ENCODE measurements around the gene ST6GAL1. TPM values are rescaled to one million over a fixed set of nuclear protein-coding genes. Genes with fewer than 3 reads are reported as not detected.
"Not testable (repeated sequence)": the region's sequence is repeated elsewhere in the genome, so short reads cannot be mapped to it uniquely, and the experiment has no call there.

Gene ST6GAL1
- total RNA-seq, 1 donor from 2014 or later = 40.3 TPM

DNA sequence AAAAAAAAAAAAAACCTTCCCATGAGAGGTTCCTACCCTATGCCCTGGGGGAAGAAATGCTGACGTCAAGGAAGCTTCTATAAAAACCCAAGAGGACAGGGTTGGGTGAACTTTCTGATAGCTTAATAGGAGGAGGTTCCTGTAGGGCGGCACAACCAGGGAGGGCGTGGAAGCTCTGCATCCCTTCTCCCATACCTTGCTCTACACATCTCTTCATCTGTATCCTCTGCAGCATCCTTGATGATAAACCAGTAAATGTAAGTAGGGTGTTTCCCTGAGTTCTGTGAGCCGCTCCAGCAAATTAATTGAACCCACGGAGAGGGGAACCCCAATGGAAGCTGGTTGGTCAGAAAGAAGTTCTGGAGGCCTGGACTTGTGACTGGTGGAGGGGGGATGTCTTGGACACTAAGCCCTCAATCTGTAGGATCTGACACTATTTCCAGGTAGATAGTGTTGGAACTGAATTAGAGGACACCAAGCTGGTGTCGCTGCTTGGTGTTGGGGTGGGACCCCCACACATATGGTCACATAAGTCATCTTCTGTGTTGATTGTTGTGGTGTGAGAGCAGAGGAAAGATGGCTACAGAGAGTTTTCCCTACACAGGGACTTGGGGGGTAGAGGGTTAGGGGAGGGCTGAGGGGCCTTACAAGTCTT, 91.5 kb downstream of the ST6GAL1 start:
- DNase-seq (ENCODE audit: low read depth) = peak; percentile 44

DNA sequence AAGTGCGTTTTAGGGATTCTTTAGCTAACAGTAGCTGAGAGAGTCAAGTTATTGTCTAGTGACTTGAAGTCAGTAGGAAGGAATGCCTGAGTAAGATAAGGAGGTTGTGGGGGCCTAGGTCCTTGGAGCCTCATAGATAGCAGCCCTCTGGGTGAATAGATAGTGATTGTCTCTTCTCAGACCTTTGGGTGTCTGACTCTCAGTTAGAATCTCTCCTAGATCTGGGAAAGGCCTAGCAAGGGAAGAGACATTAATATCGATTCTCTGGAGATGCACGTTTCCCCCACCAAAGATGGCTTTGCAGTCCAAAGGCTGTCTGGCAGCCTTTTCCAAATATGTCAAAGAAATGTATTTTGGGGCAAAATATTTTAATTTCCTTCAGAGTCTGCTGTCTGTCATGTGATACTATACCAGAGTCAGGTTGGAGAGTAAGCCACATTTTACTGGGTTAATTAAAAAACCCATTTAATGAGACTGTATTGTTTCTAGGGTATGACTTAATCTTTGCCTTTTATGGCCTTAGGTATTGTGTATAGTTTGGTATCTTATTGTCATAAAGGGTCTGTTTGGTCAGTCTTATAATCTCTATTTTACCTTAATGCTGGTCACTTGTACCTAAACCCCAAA, 92.2 kb downstream of the ST6GAL1 start:
- no peak for DNase-seq (ENCODE audit: low read depth)

DNA sequence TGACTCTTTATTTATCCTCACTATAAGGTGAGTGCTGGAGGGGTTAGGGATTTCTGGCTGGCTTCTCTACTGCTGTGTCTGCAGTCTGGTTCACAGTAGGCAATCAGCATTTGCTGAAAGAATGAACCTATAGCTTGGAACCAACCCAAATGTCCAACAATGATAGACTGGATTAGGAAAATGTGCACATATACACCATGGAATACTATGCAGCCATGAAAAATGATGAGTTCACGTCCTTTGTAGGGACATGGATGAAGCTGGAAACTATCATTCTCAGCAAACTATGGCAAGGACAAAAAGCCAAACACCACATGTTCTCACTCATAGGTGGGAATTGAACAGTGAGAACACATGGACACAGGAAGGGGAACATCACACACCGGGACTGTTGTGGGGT, 93.0 kb downstream of the ST6GAL1 start:
- not testable (repeated sequence) for DNase-seq (ENCODE audit: low read depth)

DNA sequence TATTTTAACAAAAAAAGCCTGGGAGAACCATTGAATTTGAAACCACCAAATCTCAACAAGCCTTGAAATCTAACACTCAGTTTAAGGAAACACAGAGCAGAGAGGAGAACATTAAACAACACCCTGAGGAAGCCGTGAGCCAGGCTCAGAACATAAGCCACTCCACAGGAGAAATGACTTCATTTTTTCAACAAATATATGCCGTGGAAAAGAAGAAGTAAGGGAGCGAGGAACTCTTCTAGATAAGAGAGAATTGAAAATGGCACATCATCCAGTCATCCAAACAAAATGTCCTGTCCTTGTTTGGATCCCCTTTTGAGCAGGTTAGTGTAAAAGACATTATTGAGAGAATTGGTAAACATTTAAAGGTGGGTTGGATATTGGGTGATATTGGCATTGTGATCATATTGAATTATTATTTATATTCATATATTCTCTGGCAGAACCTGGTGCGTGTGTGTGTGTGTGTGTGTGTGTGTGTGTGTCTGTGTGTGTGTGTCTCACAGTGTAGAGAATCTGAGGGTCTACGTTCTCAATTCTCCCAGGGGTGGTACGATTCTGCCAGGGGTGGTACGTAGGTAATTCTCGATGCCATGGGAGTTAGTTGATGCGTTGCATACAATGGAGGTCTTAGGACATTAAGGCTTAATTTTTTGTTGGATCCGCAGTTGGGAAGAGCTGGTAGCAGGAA, 94.4 kb downstream of the ST6GAL1 start:
- DNase-seq (ENCODE audit: low read depth) = no peak

DNA sequence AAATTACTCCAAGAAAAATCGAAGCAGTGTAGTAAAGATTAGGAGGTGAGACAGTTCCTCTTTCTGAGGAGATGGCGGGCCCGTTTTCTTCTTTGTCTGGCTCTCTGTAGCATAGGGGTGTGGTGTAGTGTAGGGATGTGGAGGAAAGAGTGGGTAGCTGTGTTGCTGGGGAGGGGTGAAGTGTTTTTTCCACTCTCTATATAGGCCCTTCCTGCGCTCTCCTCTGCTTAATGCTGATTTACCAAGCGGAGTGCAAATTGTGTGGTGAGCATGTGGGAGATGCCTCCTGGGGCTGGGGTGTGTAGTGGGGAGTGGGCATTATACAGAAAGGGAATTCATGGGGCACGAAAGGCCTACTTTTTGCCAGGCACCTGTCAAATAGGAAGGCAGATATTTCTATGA, 94.9 kb downstream of the ST6GAL1 start:
- no peak for DNase-seq (ENCODE audit: low read depth)

DNA sequence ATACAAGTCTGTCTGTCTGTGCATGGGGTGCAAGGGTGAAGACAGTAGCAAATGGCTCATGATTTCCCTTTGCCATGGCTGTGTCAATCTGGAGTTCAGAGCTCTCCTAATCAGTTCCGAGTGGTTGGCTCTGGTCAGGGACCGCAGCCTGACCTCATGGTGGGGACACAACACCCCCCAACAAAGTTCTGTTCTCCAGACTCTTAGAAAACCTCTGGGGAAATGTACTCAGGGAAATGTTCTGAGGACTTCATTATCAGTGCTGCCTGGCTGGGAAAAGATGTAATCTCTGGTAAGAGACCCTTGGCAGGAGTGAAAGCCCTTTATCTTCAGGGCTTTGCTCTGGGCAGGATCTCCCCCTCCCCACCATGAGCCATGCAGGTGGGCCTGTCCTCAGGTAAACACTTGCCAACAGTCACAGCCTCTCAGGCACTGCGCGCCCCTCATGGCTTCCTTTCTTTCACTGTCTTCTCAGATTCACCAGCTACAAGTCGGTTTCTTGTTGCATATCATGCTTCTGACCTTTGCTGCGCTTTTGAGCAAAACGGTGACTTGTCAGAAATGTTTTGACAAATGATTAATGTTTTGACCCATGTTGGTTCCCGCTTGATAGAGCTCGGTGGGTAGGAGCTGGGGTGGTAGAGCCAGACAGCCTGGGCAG, 95.5 kb downstream of the ST6GAL1 start:
- DNase-seq (ENCODE audit: low read depth) = no peak

DNA sequence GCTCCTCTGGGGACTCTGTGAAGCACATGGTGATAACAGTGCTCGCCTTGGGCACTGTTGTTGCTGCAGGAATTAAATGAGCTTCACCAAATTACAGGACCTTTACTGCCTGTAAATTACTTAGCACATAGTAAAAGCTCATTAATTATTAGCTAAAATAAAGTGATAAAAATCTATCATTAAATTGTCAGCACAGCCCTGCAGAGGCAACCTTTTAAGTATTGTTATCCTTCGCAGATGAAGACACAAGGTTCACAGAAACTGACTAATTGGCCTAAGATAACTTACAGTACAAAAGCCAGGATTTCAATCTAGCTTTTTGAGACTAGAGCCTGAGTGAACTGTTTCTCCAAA, 96.0 kb downstream of the ST6GAL1 start:
- peak; percentile 50 for DNase-seq (ENCODE audit: low read depth)

DNA sequence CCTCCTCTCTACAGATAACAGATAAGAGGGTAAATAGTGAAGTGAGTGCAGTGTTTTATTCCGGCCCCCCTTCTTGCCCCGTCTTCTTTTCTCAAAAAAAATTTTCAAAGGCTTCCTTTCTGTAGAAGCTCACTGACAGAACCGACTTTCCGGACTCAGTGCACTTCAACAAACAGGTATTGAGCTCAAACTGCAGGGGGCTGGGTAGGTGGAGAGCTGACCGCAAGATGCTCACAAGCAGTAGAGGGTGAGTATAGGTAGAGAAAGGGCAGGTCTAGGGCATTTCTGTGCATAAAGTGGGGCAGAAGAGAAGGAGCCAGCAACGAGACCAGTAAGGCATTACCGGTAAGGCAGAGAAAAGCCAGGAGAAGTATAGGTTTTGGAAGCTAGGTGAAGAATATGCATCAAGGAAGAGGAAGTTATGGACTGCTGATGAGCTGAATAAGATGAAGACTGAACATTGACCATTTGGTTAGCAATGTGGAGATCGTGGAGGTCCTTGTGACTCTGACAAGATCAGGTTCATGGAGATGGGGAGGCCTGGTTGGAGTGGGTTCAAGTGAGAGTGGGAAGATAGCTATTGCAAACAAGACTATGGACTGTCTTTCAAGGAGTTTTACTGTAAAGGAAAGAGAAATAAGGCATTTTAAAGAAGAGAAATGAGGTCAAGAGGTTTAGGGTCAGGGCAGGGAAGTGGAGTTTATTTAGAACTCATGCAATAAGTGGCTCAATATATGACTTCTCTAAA, 97.4 kb downstream of the ST6GAL1 start:
- no peak for DNase-seq (ENCODE audit: low read depth)

DNA sequence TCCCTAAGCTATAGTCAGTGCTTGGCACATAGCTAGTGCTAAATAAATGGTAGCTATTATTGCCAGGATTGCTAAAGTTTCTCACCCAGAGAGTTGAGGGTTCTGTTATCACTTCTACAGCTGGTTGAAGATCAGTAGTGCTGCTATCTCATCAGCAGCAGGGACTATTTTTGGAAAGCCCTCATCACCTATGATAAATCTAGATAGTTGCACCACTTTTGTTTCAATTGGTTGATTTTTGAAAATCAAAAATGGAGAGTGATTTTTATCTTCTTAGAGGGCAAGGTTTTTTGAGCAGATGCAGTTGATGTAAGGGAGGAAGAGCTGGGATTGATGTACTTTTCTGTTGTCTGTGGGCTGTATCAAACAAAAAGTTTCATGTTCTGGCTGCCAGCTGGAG, 101.6 kb downstream of the ST6GAL1 start:
- no peak for DNase-seq (ENCODE audit: low read depth)

DNA sequence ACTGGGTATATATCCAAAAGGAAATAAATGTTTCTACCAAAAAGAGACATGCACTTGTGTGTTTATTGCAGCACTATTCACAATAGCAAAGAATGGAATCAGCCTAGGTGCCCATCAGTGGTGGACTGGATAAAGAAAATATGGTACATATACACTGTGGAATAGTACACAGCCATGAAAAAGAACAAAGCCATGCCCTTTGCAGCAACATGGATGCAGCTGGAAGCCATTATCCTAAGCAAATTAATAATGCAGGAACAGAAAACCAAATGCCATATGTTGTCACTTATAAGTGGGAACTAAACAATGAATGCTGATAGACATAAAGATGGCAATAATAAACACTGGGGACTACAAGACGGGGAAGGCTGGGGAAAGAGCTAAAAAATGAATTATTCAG, 106.1 kb downstream of the ST6GAL1 start:
- no peak for DNase-seq (ENCODE audit: low read depth)

DNA sequence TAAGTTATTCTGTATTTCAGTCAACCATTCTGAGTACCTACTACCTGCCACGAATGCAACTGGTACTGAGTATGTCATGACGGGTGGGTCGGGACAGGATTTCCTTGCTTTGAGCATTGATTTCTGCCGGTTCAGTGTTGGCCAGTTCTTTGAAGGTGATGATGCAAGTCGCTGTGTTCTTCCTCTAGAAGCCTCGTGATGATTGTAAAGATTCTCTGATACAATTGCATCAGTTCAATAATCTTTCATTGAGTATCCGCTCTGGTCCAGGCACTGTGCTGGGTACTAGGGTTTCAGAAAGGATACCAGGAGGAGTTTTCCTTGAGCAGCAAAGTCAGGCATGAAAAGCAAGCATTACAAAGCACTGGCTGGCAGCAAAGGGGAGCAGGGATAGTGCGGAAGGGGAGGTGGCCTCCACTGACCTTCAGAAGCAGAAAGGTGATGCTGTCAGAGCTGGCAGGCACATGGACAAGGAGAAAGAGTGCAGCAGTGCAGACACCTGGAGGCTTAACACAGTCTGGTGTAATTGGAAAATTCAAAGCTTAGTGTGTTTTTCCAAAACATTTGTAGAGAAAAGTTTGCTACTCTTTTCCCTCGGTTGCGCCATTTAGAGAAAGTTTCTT, 108.9 kb downstream of the ST6GAL1 start:
- DNase-seq (ENCODE audit: low read depth) = no peak

DNA sequence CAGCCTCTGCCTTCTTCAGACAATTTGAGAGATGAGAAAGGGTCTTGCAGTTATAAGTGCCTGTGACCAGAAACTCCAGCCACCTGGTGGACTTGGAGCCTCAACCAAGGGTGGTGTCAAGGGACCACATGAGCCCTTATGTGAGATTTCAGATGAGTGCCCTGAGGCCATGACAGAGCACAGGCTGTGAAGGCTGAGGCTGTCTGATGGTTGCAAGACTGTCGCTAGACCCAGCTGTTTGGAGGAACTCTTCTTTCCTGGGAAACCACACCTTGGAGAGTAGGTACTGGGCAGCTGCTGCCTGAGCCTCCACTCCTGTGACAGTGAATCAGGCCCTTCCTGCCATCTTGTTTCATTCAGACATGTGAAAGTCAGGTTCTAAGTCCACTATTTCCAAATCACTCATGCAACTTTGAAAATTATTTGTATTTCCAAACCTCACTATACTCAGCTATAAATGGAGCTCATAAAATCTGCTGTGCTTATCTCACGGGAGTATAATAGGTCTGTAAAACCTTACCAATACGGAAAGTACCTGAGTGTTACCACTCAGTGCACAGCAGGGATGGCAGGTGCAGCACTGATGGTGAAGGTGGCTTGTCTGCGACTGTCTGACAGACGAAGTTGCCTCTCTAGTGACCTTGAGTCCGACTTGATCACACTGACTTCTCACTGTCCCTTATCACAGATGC, 109.5 kb downstream of the ST6GAL1 start:
- no peak for DNase-seq (ENCODE audit: low read depth)

DNA sequence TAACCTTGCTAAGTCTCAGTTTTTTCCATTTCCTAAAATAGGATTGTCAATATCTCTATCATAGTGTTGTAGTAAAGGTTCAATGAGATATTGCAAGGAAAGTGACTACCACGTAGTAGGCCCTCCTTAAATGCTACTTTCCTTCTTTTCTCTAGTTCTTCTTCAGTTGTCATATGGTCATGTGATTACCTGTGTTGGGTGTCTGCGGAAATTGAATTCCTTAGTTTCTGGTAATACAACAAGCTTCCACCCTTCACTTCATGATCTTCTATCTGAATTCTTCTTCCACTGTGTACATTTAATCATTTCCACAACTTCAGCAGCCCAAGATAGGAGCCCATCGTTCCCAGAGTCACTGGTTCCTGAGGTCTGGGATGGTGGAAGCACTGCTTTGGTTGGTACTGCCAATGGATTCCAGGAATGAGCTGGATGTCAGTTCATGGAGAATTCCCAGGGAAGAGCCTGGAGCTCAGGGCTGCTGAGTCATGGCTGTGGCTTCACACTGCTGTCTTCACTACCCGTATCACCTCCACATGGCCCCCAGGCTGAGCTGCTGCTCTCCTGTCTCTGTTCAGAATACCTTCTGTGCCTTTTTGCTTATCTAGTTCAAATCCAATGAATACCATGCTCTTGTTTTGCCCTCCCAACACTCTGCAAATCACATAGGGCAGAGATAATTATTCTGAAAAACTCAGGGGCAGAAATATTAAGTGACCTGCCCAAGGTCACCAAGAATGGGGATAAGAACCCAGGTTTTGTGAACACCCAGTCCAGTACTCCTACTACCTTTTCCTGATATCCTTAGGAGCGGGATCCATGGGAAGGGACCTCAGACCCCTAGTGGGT, 110.4 kb downstream of the ST6GAL1 start:
- DNase-seq (ENCODE audit: low read depth) = peak; percentile 79

DNA sequence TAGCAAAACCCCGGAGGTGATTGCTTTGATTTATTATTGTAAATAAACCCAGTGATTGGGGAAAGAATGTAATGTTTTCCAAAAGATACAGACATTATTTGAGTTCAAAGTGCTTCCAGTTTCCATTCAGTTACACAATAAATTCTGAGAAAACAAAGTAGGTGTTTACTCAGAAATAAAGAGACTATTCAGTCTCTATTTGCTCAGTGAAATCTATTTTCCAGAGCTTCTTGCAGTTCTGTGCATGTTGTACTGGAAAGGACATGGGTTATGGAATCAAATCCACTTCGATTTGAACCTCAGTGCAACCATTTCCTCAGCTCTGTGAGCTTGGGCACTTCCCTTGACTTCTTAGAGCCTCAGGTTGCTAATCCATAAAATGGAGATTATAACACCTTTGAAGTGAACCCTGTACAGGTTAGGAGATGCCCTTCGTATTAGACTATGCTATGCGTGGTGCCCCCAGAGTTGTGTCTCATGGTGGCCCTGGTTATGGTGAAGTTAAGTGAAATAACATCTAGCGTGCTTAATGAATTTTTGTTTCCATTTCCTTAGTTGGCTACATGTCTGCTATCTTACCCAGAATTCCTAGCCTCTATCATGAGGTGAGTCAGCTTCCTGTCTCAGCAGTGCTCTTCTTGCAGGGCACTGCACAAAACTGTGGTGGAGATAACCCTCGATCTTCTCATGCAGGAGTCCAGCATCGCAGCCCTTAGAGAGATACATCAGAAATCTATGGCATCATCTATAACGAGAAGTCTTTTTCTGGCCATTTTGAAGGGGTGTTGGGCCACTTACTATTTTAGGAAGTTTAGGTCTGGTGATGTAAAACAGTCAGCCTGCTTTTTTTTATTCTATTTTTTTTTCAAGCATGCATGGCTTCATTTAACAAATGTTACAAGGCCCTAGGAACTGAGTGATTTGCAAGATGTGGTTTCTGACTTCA, 111.3 kb downstream of the ST6GAL1 start:
- DNase-seq (ENCODE audit: low read depth) = peak; percentile 11

DNA sequence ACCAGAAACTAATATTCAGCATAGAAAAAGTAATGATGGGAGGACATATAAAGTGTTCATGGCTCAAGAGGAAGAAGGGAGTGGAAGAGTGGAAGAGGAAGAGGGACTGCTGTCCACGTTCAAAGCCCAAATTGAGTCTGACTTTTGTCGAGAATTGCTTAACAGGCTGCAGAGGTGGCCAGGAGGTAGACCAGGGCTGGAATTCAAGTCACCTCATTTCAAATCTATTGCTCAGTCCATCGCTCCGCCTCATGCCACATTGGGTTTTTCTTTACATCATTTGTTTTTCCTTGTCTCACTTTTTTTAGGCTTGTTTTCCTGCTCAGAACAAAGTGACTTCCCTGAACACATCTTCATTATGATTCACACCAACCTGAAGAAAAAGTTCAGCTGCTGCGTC, 112.0 kb downstream of the ST6GAL1 start:
- DNase-seq (ENCODE audit: low read depth) = no peak

DNA sequence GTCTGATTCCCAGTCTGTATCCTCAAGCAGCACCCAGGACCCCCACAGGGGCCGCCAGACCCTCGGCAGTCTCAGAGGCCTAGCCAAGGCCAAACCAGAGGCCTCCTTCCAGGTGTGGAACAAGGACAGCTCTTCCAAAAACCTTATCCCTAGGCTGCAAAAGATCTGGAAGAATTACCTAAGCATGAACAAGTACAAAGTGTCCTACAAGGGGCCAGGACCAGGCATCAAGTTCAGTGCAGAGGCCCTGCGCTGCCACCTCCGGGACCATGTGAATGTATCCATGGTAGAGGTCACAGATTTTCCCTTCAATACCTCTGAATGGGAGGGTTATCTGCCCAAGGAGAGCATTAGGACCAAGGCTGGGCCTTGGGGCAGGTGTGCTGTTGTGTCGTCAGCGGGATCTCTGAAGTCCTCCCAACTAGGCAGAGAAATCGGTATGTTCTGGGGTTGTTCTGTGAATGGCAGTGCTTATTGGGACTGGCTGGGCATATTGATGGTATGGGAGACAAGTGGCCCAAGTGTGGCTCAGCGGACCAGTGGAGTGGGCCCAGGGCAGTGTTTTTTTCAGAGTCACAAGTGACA, 112.6 kb downstream of the ST6GAL1 start:
- no peak for DNase-seq (ENCODE audit: low read depth)

DNA sequence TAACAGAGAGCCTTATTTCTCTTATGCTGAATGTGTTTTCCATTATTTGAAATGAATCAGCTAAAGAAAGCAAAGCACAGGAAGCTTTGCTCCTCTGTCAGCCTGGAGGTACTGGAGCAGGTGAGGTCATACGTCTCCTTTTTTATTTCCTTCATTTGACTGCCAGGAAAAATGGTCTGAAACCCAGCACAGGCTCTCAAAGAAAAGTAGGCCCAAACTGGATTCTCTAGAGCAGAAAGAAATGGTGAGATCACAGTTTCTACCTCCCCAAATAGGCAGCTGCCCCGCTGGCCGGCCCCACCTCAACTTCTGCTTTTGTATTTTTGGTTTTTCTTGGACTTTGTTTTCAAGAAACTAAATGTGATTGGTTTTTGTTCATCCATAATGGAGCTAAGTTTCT, 113.9 kb downstream of the ST6GAL1 start:
- peak; percentile 64 for DNase-seq (ENCODE audit: low read depth)

DNA sequence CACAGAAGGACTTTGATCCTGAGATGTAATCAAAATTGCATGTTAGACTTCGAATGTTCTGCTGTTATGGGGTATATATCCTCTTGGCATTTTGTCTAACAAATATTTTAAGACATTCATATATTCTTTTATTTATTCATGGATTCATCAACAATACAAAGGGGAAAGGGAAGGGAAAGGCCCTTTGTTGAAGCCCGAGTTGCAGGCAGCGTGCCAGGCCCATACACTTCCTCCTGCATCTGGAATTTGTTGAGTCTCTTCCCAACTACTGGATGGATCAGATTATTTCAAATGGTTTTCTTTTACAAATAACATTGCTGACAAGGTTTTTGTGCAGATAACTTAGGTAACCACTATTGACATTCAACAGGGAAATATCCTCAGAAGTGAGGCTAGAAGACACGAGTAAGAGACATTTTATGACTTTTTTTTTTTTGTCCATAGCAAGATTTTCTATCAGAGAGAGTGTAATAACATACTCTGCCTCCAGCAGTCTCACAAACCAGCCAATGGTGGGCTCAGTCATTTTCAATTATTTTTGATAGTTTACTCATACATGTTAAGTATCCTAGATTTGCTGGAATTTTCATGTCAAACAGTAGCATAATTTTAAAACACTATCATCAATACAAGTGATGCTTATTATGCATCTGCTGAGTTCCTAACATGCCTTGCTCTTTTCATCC, 114.7 kb downstream of the ST6GAL1 start:
- DNase-seq (ENCODE audit: low read depth) = no peak
